Hematopoietic multipotent progenitor cell treated with erythropoietin and hydrocortisone succinate and interleukin-3 and kit ligand, for 4 days (in vitro differentiated cells): ENCODE data around the gene ST6GALNAC6.
"Not testable (repeated sequence)": the region's sequence is repeated elsewhere in the genome, so short reads cannot be mapped to it uniquely, and the experiment has no call there.

Experiments used
- DNase-seq: peaks from one replicate; pipeline ENCODE4 v3.0.0-alpha.2; 2015

ST6GALNAC6 gene

GRCh38 chr9:127853312-127854183 lies 45.9 kb downstream of the ST6GALNAC6 start:
- DNase-seq: peak; percentile 41

GRCh38 chr9:127852829-127853228 lies 46.6 kb downstream of the ST6GALNAC6 start:
- no peak for DNase-seq

- DNase-seq: no peak
Observed at GRCh38 chr9:127850286-127850830, 49.0 kb downstream of the ST6GALNAC6 start.

DNA sequence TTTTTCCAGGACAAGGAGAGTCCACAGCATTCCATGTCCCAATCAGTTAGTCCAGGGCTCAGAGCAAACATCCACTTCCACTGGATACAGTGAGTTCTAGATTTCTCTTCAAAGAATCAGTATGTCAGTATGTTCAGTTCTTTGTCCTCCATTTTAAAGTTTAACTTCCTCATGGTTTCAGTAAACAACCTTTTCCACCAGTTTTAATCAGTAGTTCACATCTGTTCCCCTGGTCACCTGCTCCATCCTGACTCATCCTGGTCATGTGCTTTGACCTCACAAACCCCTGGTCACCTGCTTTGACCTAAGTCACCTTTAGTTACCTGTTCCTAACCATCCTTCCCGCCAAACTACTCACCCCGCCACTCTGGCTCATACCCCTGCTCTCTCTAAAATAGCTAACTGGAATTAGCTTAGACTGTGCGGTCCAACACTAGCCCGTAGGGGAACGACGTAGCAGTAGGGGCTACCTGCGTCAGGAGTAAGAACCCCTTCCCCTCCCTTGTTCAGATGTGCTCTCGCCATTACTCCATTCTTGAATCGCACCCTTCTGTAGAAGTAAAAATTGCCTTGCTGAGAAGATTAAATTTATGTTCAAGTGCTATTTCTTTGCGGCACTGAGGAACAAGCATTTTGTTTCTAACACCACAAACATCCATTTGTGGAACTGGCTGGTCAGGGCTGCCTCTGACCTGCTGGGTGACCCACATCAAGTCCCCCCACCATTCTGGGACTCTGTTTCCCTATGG lies 50.5 kb downstream of the ST6GALNAC6 start:
- DNase-seq: peak; percentile 47

- DNase-seq: no peak
Observed at GRCh38 chr9:127847833-127848755, 51.3 kb downstream of the ST6GALNAC6 start.

- DNase-seq: no peak
Observed at GRCh38 chr9:127847178-127847510, 52.3 kb downstream of the ST6GALNAC6 start.

DNA sequence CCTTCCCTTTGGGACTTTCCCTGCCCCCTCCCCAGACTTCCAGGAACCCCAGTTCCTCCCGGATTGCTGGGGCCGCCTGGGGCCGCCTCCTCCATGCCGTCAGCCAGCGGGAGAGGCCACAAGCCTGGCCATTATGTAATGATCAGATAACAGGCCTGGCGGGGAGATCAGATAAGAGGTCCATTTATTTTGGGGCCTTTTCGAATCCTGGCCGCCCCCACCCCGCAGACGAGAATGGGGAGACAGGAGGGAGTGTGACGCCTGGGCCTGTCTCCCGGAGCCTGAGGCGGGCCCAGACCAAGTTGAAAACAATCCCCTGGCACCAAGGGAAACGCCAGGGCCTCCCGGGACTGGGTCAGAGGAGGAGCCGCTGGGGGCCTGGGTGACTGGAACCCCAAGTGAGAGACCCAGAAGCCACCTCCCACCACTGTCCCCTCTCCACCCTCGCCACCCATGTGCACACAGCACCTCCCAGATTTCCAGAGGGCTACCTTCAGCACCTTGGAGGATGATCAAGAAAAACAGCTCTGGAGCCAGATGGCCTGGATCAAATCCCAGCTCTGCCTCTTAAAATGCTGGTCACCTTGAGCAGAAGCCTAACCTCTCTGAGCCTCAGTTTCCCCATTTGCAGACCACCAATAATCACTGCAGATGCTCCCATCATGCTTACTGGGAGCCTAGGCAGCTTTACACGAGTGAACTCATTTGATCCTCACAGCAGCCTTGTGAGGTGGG lies 52.8 kb downstream of the ST6GALNAC6 start:
- DNase-seq: peak; percentile 42

- not testable (repeated sequence) for DNase-seq
Observed at GRCh38 chr9:127845619-127846018, 53.8 kb downstream of the ST6GALNAC6 start.

- no peak for DNase-seq
Observed at GRCh38 chr9:127844821-127845359, 54.5 kb downstream of the ST6GALNAC6 start.

- DNase-seq: peak; percentile 84
Observed at GRCh38 chr9:127841087-127841835, 58.1 kb downstream of the ST6GALNAC6 start.

DNA sequence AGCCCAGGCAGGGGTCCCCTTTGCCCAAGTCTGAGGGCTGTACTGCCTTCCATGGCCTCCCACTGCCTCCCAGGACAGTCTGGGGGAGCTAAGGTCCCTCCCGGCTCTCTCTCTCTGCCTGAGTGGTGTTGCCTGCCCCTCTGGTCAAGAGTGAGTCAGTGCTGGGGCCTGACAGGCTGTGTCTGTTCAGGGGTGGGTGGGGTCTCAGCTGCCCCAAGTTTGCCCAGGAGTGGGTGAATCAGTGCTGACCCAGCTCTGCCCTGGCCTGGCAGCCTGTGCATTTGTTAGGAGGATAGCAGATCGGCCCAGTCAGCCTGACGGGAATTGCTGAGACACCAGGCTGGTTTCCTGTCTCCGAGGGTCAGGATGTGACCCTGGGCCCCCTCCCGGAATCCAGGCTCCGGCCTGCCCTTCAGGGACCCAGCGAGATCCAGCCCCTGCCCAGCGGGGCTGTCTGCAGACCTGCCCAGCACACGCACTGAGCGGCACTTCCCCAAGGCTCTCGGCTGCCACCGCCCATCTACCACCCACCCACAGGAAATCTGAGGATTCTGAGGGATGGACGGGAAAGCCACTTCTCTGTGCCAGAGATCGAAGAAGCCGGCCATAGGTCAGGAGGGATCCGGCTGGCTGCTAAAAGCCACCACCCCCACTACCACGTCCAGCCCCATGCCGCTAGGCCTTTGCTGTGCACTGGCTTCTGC lies 60.9 kb downstream of the ST6GALNAC6 start:
- no peak for DNase-seq

- peak; percentile 55 for DNase-seq
Observed at GRCh38 chr9:127837346-127837745, 62.1 kb downstream of the ST6GALNAC6 start.

GRCh38 chr9:127836561-127836960 lies 62.8 kb downstream of the ST6GALNAC6 start:
- DNase-seq: not testable (repeated sequence)

- DNase-seq: peak; percentile 77
Observed at GRCh38 chr9:127835991-127836516, 63.3 kb downstream of the ST6GALNAC6 start.
